Fibroblast of villous mesenchyme (primary cell): ENCODE results near the gene ADH6. TPM values are rescaled to one million over a fixed set of nuclear protein-coding genes. Genes with fewer than 3 reads are reported as not detected.

Source experiments
- DNase-seq: peaks from one replicate; pipeline ENCODE4 v3.0.0-alpha.2; 2010; ENCODE audit warnings: low read depth
- H3K4me3 ChIP-seq: 2 replicates; pipeline ENCODE4 v1.5.1; 2011; ENCODE audit warnings: low read depth, mild to moderate bottlenecking, low read length
- CTCF ChIP-seq: IDR thresholded peaks from 2 replicates; pipeline ENCODE4 v1.5.1; 2012; ENCODE audit warnings: low read depth, mild to moderate bottlenecking, low read length; ENCODE audit not compliant: insufficient read depth
- total RNA-seq: library from RNA; depleted of rRNA; stranded (reverse); fragments of >200 nt; gene quantifications from 2 replicates; pipeline ENCODE4 v1.2.3, GENCODE V29; 2012

The ADH6 gene
- total RNA-seq, 1 donor = not detected

- DNase-seq = peak; percentile 49
- H3K4me3 ChIP-seq = no peak overlapping the region
- no peak for TF ChIP-seq CTCF
These were observed 2.9 kb upstream of the ADH6 start for GRCh38 chr4:99221980-99222379.

GRCh38 chr4:99219479-99219878, 433 bp upstream of the ADH6 start:
- no peak for TF ChIP-seq CTCF
- no peak overlapping the region for H3K4me3 ChIP-seq
- DNase-seq = no peak

- no peak for DNase-seq
- H3K4me3 ChIP-seq = no peak overlapping the region
- no peak for TF ChIP-seq CTCF
These were observed 3.5 kb downstream of the ADH6 start for GRCh38 chr4:99215521-99215920.

GRCh38 chr4:99210789-99211188, 8.3 kb downstream of the ADH6 start:
- no peak for TF ChIP-seq CTCF
- no peak for DNase-seq
- no peak overlapping the region for H3K4me3 ChIP-seq

- DNase-seq = no peak
- no peak overlapping the region for H3K4me3 ChIP-seq
- no peak for TF ChIP-seq CTCF
These were observed 9.4 kb downstream of the ADH6 start for GRCh38 chr4:99209671-99210070.

GRCh38 chr4:99208719-99209075, 10.3 kb downstream of the ADH6 start:
- DNase-seq = no peak
- TF ChIP-seq CTCF = no peak
- no peak overlapping the region for H3K4me3 ChIP-seq

- DNase-seq = no peak
- no peak overlapping the region for H3K4me3 ChIP-seq
- no peak for TF ChIP-seq CTCF
These were observed 10.9 kb downstream of the ADH6 start for GRCh38 chr4:99207911-99208718.
